ENCODE measurements around the gene TNIK.

DNA sequence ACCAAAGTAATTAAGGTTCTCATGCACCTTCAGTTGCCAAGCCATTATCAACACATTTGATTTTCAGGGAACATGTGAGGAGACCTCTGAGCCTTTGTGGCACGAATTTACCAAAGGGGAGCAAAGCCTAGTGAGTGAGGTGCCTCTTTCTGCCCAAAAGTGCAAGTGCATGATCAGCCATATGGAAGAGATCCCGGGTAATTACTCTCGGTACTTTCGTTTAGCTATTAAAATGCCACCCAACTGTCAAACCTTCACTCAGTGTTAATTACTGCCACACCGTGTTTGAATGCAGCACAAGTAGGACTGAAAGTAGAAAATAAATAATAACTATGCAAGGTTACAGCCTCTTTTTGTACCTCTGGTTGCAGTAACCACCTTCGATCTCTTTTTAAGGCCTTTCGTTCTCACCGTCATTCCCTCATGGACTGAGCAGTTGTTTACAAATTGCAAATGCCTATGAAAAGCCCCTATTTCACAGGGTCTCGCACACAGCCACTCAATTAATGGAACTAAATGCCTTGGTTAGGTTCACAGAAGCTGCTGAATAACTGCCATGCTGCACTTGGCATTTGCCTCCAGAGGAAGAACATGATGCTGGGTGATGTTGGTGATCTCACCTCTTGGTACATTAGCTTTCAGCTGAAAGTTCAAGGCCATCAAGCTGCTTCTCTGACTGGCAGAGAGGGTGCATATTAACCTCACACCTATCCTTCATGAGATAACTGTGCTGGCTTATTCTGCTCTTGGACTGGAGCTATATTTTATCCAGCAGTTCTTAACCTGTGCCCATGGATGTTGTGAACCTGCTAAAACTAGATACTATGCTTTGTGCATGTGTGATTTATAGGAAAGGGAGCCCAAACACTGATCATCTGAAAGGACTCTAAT, 69.9 kb downstream of the TNIK start:
- TF ChIP-seq FOXP2 (optimal IDR thresholded peaks at IDR 0.05; ENCODE audit: borderline replicate concordance, extremely low read depth, extremely low read length, insufficient read depth) (no peak), SIN3A (IDR thresholded peaks at IDR 0.05; ENCODE audit: borderline replicate concordance, insufficient read depth, low read length) (no peak)

Measured in PFSK-1 (cell line).